GM19455 (cell line): ENCODE results near the gene PLRG1.
"Not testable (repeated sequence)": the region's sequence is repeated elsewhere in the genome, so short reads cannot be mapped to it uniquely, and the experiment has no call there.

ENCODE experiments used
- ATAC-seq: cut with Tn5 transposase; IDR thresholded peaks from one replicate; pipeline ENCODE4 v1.9.1; 2021; ENCODE audit not compliant: unreplicated experiment

The PLRG1 gene

DNA sequence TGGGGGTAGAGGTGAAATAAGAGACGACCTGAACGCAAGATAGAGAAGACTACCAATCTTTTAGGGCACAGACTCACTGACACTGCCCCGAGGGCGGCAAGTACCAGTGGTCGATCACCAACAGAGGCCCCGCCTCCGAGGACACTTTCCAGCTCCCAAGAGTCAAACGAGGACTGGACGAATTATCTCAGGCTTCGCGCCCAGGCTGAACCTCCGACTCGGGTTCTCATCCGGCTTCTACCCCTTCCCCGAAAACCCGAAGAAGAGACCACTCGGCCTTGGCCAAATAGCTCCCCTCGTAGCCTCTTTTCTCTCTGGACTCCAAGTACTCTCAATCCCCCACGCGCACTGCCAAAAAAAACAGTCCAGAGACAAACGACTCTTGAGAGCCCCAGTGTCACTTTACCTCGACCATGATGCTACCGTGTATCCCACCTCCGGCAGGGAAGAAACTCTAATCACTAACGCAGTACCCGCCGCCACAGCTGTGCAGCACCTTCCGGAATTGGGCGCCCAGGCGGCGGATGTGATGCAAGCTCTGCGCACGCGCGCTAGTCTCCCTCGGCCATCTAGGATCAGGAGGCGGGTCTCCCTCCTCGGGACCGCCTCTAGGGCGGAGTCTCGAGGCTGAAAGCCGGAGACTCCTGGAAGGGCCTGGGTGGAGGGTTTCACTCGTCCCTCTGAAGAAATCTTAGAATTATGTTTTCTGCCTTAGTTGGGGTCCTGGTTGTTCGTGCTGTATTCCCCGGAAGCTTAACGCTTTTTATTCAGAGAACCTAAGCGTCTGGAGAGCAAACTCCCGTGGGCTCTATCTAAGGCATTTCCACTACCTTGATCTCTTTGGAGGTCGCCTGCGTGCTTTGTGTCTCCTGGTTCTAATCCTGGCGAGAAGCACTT lies at the start of gene PLRG1:
Gene PLRG1, minus strand, starts transcription at position 507 of the 897 bp plus-strand sequence. Its CDS starts 92 bp downstream, at position 415.
- ATAC-seq: peak; percentile 95

DNA sequence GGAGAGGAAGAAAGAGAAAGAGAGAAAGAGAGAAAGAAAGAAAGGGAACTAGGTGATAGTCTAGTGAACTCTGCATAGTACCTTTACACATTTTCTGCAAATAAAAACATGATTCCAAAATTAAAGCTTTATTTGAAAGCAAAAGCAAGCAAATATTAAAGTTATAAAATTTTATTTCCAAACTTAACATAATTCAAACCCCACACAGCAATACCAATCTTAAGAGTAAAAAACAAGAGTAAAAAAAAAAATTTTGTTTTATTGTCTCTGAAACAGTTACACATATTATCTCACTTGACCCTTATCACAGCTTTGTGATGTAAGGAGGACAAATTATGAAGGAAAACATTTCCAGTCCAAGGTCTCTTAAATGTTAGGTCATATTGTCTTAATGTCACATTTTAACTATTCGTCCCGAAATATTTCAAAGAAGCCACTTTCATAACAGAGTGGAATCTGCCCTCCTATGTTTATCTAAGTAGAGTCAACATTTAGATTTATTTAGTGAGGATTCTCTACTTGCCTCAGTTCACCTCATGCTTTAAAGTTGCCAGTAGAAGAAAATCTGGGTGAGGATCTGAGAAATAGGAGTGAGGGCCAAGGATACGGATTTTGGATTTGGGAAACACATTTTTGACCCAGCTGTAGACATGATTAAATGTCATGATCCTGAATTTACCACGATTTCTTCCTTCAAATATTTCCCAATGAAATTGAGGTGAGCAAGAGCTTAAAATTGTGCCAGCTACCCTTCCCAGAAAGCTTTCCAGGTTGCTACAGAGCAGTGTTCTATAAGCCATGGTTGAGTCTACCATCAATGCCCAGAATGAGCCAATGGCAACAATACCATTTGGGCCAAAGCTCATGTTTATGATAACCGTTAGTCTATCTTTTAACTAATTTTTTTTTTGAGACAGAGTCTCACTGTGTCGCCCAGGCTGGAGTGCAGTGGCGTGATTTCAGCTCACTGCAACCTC lies 47.9 kb upstream of the PLRG1 start:
- no peak for ATAC-seq

DNA sequence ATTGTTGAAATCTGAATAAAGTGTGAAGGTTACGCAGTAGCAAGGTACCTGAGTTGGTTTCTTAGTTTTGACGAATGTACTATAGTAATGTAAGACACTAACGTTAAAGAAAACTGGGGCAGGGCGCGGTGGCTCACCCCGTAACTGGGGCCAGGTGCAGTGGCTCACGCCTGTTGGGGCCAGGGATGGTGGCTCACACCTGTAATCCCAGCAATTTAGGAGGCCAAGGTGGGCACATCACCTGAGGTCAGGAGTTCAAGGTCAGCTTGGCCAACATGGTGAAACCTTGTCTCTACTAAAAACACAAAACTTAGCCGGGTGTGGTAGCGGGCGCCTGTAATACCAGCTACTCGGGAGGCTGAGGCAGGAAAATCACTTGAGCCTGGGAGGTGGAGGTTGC lies 47.1 kb upstream of the PLRG1 start:
- not testable (repeated sequence) for ATAC-seq

DNA sequence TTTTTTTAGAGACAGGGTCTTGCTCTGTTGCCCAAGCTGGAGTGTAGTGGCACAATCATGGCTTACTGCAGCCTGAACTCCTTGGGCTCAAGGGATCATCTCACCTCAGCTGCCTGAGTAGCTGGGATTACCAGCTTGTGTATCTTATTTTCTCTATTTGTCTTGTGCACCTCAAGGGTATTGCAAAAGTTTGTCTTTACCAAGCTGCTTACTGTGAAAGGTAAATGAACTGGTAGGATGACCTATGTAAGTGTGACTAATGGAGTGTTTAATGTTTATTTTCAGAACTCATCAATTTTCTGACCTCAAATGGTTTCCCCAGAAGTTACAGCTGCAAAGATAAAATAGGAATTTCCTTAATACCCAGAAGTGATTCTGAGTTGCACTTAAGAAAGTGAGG lies 45.6 kb upstream of the PLRG1 start:
- no peak for ATAC-seq

DNA sequence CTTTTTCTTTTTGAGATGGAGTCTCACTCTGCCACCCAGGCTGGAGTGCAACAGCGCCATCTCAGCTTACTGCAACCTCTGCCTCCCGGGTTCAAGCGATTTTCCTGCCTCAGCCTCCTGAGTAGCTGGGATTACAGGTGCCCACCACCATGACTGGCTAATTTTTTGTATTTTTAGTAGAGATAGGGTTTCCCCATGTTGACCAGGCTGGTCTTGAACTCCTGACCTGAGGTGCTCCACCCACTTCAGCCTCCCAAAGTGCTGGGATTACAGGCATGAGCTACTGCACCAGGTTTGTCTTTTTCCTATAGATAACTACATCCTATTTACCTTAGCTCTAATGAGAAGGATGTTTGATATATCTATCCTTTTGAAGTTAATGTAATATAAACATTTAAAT lies 44.1 kb upstream of the PLRG1 start:
- not testable (repeated sequence) for ATAC-seq

DNA sequence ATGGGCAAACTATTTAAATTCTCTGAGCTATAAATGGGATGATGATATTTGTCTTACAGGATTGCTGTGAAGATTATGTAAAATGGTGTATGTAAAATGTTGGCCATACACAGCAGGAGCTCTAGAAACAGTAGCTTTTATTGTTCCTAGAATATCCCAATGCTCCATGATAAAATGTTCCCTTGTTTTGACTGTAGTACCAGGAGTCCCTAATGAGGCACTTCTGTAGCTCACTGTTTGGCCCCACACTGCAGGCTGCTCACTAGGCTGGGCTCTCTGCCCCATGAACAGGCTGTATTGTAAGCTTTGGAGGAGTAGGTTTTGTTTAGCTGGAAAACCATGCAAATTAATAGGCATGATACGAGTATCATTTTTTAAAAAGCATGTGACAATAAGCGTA lies 43.7 kb upstream of the PLRG1 start:
- ATAC-seq: no peak

DNA sequence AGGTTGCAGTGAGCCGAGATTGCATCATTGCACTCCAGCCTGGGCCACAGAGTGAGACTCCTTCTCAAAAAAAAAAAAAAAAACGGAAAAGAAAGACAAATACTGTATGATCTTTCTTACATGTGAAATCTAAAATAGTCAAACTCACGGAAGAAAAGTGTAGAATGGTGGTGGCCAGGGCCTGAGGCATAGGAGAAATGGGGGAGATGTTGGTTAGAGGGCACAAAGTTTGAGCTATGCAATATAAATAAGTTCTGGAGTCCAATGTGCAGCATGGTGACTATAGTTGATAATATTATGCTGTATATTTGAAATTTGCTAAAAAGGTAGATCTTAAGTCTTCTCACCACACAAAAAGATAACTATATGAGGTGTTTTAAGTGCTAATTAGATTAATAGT lies 41.7 kb upstream of the PLRG1 start:
- ATAC-seq: no peak

DNA sequence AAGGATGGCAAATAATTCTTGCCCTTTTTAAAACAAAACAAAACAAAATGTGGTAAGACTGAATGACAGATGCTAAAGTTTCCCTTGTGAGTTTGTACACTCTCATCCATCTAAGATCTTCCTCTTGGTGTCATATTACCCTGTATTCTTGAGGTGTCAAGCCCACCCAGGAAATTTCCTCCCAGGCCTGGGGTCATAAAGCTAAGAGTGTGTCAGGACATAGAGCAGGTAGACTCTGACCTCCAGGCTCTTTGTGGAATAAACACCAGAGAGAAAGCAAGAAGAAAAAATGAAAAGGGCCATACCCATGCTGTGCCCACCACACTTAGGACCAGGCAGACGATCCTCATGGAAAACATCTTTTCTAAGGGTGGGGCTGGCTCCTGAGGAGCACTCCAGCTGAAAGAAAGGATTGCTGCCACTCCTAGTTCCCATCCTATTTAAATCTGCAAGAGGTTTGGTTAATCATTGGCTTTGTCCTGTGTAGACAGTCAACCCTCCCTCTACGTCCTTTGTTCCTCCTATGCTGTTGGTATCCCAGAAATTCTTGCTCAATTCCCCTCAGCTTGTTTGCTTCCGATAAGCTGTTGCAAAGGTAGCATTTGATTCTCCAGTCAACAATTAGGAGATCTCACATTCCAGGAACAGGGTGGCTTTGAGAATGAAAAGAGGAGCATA lies 40.3 kb upstream of the PLRG1 start, which contains the start of gene FGA:
Gene FGA, minus strand, starts transcription at position 414 of the 678 bp plus-strand sequence. Its CDS starts 55 bp downstream, at position 359.
- no peak for ATAC-seq

DNA sequence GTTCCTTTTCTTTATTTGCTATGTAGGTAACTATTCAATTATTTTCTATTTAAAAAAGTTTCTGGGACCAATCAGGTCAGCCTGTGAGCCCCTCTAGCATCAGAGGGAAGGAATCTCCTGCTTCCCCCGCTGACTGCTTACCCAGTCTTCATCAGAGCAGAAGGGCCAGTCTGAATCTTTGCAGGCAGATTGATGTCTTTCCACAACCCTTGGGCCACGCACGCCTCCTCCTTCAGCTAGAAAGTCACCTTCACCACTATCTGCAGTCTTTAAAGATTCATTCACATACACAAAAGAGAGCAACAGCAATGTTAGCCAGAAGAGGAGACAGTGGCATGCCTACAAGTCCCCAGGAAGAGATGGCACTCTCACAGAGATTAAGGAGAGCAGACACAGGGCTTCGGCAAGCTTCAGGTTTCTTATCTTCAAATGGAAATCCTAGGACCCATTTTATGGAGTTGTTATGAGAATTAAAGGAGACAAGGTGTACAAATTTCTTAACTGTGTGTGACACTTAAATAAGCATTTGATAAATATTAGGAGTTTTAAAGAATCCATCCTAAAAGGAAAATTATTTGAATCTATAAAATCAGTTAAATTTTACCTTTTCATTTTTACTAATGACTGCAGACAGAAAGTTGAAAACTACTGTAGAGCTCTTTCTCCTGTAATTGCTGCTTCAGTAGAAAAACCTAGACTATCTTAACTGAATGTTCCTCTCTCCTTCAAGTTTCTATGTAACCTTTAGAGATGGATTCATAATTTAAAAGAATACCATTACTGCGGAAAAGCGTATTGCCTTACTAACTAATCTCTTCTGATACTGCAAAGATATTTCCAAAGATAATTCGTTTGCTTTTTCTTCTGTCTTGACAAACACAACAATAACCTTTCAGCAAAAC lies 39.3 kb upstream of the PLRG1 start:
- ATAC-seq: no peak

DNA sequence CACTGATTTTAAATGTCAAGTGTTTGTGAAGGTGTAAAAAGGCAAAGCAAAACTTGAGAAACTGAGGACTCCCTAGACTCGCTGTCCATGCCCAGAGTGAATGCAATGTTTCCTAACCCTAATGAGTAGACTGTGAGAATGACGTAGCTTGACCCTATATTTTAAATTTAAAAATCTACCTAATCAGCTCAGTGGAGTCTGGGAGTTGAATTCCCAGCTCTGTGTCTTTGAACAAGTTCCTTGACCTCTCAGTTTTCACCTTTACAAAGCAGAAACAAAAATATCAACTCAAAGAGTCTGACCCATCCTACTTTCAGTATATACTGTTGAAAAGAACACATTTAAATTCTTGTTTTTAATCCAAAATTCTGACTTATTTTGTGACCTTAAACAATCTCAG lies 38.0 kb upstream of the PLRG1 start:
- no peak for ATAC-seq

DNA sequence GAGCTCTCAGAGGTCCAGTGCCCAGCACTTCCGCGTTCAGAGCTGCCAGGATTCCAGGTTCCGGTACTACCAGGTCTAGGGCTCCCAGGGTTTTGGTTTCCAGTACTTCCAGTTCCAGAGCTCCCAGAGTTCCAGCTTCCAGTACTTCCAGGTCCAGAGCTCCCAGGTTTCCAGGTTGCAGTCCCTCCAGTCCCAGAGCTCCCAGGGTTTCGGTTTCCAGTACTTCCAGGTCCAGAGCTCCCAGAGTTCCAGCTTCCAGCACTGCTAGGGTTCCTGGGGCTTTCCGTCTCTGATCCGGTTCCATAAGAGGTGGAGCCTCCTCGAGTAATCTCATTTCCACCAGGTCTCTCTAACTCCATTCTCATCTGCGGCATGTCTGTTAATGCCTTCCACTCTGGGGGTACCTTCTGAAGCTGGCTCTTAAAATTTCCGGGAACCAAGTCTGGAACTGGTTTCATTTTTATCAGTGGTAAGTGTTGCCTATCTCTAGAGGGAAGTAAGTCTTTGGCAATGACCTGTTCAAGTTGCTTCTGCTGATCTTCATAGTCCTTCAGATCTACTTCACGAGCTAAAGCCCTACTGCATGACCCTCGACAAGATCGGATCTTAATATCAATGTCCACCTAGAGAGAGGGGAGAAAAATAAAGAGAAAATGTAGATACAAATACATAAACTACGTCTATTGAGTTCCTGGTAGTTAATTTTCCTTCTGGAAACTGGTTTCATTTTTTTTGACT lies 36.3 kb upstream of the PLRG1 start:
- no peak for ATAC-seq

DNA sequence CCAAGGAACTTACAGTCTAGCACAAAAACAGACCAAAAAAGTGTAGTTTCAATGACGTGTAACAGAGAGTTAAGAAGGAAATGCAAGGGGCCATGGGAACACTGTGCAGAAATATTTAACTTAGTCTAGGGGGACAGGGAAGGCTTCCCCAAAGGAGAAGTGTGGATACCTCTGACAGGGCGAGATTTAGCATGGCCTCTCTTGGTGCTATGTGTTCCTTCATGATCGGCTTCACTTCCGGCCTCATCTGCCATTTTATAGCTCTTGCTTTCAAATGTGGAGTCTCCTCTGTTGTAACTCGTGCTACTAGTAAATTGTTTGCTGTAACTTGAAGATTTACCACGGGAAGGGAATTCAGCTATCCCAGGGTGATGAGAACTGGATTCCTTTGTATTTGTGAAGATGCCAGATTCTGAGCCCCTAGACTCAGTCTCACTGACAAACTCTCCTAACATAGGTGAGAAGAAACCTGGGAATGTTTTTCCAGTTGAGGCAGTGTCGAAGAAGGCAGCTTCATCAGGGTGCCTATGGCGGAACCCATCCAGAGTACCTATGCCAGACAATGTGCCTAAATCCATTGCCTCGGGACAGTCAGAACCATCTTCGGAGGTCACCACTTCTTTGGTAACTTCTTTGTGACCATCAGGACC lies 35.3 kb upstream of the PLRG1 start:
- ATAC-seq: no peak

DNA sequence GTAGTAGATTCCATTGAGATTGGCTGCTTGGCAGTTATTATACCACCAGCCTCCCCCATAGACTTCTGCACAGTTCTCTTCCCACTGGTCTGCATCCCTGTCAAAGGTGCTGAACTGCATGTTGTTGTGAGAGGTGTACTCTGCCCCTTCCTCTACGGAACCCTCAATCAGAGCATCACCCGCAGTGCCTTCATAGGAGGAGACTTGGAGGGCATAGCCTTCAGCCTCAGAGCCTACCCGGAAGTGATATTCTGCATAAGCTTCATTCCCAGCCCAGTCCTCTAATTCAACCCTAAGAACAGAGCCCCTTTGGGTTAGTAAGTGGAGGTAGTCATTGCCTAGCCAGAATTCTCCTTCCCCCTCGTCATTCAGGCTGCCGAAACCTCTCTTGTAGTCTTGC lies 34.1 kb upstream of the PLRG1 start:
- no peak for ATAC-seq

DNA sequence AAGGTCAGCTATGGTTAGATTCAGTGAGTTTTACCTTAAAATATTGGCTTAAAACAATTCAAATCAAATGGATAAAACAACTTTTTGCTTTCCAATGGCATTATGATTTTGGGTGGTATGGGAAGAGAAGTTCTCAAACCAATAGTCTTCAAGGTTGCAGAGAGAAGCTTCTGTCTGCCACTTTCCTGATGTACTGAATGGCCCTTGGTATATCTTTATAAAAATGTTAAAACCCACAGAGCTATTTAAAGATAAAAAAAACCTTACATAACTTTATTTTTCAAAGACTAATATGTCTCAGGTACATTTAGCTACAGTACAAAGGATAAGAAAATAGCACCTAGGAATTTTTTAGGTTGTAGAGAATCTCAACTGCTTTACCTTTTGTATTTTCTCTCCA lies 33.5 kb upstream of the PLRG1 start:
- no peak for ATAC-seq

DNA sequence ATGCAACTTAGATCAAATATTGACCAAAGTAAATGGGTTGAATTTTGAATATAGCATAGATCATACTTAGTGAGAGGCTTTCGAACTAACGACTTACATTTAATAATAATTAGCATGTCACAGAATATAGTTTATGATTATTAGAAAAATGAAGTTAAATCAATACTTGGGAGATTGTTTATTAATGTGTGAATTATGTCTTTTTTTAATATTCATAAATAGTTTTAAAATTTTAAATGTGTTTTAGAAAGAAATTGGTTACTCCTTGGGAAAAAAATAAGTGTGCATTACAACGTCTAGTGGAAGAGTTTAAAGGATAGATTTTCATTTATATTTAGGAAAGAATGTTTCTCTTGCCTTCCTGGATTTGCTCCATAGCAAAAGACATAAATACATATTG lies 33.0 kb upstream of the PLRG1 start:
- ATAC-seq: no peak

DNA sequence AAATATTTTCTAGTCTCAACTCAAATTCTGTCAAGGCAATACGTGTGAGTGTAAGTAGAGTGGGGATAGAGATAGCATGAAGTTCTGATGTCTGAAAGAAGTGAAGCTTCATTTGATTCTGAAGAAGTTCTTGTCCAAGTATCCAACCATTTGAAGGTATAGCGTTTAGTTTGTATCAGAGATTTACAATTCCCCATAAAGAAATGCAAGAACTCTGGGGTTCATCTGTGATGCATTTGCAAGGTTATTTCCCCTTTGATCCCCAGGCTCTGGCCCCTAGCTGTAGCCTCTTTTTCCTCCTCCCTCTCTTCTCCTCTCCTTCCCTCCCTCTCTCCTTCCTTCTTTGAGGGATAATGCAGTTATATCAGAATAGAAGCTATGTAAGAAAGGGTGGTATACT lies 32.5 kb upstream of the PLRG1 start:
- no peak for ATAC-seq

DNA sequence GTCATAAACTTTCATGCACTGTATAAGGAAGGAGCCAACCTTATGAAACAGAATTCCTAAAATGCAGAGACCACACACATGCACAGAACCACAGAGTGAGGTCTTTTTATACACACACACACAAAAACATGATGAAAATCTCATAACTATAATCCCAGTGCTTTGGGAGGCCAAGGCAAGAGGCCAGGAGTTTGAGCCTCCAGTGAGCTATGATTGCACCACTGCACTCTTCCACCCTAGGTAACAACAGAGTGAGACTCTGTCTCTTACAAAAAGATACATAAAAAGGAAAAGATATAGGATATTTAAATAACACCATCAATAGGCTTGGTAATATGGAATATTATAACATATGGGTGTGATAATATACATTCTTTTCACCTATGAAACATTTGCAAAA lies 29.7 kb upstream of the PLRG1 start:
- no peak for ATAC-seq

DNA sequence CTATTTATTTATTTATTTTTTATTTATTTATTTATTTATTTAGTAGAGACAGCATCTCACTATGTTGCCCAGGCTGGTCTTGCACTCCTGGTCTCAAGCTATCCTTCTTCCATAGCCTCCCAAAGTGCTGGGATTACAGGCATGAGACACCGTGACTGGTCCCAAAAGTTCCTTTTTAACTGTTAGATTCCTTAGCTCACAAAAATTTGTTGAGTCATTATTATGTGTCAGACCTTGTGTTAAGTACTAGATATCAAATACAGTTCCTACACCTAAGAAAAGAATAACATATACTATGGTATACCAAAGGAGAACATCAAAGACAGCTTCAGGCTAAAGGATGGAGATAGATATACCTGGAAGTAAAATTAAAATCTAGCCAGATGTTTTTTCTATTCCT lies 28.7 kb upstream of the PLRG1 start:
- ATAC-seq: no peak

DNA sequence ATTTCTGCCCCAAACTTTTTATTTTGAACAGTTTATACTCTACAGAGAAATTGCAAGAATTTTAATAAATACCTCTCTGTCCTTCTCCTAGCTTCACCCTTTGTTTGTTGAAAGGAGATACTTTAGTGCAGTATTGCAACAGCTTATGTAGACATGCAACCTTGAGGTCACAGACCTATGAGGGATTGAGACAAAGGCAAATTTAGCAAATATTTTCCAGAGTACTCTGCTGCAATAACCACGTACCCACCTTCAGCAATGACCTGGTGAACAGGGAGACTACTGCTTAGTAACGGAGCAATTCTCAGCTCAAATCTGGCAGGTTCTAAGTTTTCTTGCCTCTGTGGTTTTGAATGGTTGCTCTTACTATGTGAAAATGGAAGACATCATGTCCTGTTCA lies 27.1 kb upstream of the PLRG1 start:
- no peak for ATAC-seq
